ENCODE measurements around the gene CHI3L1. TPM values are rescaled to one million over a fixed set of nuclear protein-coding genes. Genes with fewer than 3 reads are reported as not detected.

The CHI3L1 gene
- total RNA-seq, 2 experiments from 2014 or later, result not detected

DNA sequence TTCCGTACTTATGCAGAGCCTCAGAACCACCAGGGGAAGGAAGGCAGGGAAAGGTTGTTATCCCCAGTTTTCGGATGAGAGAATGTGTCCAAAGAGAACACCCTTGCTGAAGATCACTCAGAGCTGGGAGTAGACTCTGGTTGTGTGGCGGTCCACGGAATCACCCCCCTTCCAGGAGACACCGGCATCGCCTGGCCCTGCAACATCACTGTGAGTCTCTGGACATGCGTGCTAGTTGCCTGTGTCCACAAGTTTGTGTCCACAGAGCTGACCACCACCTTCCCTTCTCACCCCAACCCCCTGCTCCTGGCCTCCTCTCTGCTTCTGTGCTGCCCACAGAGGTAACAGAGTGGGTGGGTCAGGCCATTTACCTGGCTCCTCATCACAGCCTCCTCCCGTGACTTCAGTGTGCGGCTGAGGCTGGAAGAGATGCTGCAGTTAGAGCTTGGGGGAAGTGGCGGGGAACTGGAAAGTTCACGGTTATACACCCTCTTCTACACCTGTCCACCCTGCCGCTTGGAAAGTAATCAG lies 18.2 kb downstream of the CHI3L1 start:
- Histone ChIP-seq H3K79me2 (ENCODE audit: insufficient read depth, low read depth, low read length) (no peaks in the 10 kb centered on the region), H3K4me1 (ENCODE audit: insufficient read depth, low read length, poor library complexity, severe bottlenecking) (no peaks in the 10 kb centered on the region), H3K36me3 (ENCODE audit: insufficient read depth, low read length) (no peaks in the 10 kb centered on the region), H3K4me2 (ENCODE audit: low read length) (no peak overlapping the region), H3K27ac (ENCODE audit: low read depth, low read length, poor library complexity, severe bottlenecking) (no peak overlapping the region), H4K20me1 (ENCODE audit: insufficient read depth, low read length) (no peaks in the 10 kb centered on the region; the same call in 1 of the 2 replicates), H2AFZ (ENCODE audit: low read length) (no peak overlapping the region), H3K9me2 (ENCODE audit: insufficient read depth, low read length) (no peaks in the 10 kb centered on the region), H3K4me3 (ENCODE audit: low read depth, low read length, poor library complexity, severe bottlenecking) (no peak overlapping the region), H3K9me3 (ENCODE audit: low read length) (no peaks in the 10 kb centered on the region)
- ChIA-PET POLR2A (no interaction called here), CTCF (ENCODE audit: unreplicated experiment) (no interaction called here)
- intact Hi-C loops (cut with micrococcal nuclease; ENCODE audit: unreplicated experiment), result no loop called here
- BruUV-seq (replicated peaks), result no TSS peak
- TF ChIP-seq, protein P1, sequence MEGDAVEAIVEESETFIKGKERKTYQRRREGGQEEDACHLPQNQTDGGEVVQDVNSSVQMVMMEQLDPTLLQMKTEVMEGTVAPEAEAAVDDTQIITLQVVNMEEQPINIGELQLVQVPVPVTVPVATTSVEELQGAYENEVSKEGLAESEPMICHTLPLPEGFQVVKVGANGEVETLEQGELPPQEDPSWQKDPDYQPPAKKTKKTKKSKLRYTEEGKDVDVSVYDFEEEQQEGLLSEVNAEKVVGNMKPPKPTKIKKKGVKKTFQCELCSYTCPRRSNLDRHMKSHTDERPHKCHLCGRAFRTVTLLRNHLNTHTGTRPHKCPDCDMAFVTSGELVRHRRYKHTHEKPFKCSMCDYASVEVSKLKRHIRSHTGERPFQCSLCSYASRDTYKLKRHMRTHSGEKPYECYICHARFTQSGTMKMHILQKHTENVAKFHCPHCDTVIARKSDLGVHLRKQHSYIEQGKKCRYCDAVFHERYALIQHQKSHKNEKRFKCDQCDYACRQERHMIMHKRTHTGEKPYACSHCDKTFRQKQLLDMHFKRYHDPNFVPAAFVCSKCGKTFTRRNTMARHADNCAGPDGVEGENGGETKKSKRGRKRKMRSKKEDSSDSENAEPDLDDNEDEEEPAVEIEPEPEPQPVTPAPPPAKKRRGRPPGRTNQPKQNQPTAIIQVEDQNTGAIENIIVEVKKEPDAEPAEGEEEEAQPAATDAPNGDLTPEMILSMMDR (conservative IDR thresholded peaks at IDR 0.05; ENCODE audit: low read length), result no peak
- TF ChIP-seq EZH2phosphoT487 (IDR thresholded peaks at IDR 0.05; ENCODE audit: borderline replicate concordance, low read depth, low read length), result no peak
- no peak for DNase-seq (ENCODE audit: low spot score)

DNA sequence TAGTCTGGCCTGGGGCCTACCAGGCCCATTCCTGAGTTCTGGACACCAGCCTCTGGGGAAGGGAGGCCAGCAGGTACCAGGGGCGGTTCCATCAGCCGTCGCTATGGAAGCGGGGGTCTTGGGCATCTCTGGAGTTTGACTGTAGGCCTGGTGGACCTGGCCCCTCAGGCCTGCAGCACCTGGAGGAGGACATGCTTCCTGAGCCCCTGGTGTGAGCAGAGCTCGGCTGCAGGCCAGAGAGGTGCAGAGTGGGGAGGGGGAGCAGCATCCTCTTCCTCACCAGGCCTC lies 18.6 kb downstream of the CHI3L1 start:
- Histone ChIP-seq H4K20me1 (ENCODE audit: insufficient read depth, low read length) (no peaks in the 10 kb centered on the region; the same call in 1 of the 2 replicates), H3K36me3 (ENCODE audit: insufficient read depth, low read length) (no peaks in the 10 kb centered on the region), H3K79me2 (ENCODE audit: insufficient read depth, low read depth, low read length) (no peaks in the 10 kb centered on the region), H3K9me2 (ENCODE audit: insufficient read depth, low read length) (no peaks in the 10 kb centered on the region), H3K4me2 (ENCODE audit: low read length) (no peak overlapping the region), H3K27ac (ENCODE audit: low read depth, low read length, poor library complexity, severe bottlenecking) (no peak overlapping the region), H3K4me3 (ENCODE audit: low read depth, low read length, poor library complexity, severe bottlenecking) (no peak overlapping the region), H3K4me1 (ENCODE audit: insufficient read depth, low read length, poor library complexity, severe bottlenecking) (no peaks in the 10 kb centered on the region), H2AFZ (ENCODE audit: low read length) (no peak overlapping the region), H3K9me3 (ENCODE audit: low read length) (no peaks in the 10 kb centered on the region)
- TF ChIP-seq, protein P1 (conservative IDR thresholded peaks at IDR 0.05; ENCODE audit: low read length), result no peak
- no peak for TF ChIP-seq EZH2phosphoT487 (IDR thresholded peaks at IDR 0.05; ENCODE audit: borderline replicate concordance, low read depth, low read length)
- intact Hi-C loops (cut with micrococcal nuclease; ENCODE audit: unreplicated experiment), result loop anchor here (2.0 kb wide), 1 partner anchor 49 kb away; no protein-coding TSS in a partner anchor
- BruUV-seq (replicated peaks), result no TSS peak
- ChIA-PET POLR2A (no interaction called here), CTCF (ENCODE audit: unreplicated experiment) (no interaction called here)
- no peak for DNase-seq (ENCODE audit: low spot score)

DNA sequence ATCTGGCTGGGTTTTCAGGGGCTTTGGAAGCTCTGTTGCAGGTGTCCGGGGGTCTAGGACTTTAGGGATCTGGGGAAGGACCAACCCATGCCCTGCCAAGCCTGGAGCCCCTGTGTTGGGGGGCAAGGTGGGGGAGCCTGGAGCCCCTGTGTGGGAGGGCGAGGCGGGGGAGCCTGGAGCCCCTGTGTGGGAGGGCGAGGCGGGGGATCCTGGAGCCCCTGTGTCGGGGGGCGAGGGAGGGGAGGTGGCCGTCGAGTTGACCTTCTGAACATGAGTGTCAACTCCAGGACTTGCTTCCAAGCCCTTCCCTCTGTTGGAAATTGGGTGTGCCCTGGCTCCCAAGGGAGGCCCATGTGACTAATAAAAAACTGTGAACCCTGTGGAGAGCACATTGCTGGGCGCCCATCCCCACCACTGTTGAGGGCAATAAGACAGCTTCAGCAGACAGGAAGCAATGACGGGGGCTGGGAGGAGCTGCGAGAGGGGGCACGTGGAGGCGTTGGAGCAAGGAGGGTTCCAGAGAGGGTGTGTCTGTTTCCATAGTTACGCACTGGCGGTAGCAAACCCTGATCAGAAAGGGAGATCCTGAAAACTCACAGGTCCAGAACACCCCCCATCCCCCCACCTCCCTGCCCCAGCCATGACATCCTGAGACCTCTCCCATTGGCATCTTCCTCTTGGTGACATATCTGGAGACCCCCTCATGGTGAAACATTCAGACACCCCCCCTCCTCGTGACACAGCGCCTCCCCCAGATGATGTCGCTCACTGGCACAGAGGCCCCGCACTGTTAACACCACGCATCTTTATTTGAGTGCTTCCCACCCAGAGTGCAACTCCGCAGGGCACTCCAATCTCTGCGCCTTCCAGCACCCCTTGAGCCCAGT lies 19.2 kb downstream of the CHI3L1 start:
- Histone ChIP-seq H3K9me2 (ENCODE audit: insufficient read depth, low read length) (no peaks in the 10 kb centered on the region), H2AFZ (ENCODE audit: low read length) (no peak overlapping the region), H3K36me3 (ENCODE audit: insufficient read depth, low read length) (no peaks in the 10 kb centered on the region), H3K4me3 (ENCODE audit: low read depth, low read length, poor library complexity, severe bottlenecking) (no peak overlapping the region), H3K79me2 (ENCODE audit: insufficient read depth, low read depth, low read length) (no peaks in the 10 kb centered on the region), H3K27ac (ENCODE audit: low read depth, low read length, poor library complexity, severe bottlenecking) (no peak overlapping the region), H3K4me1 (ENCODE audit: insufficient read depth, low read length, poor library complexity, severe bottlenecking) (no peaks in the 10 kb centered on the region), H3K4me2 (ENCODE audit: low read length) (no peak overlapping the region), H3K9me3 (ENCODE audit: low read length) (no peaks in the 10 kb centered on the region), H4K20me1 (ENCODE audit: insufficient read depth, low read length) (no peaks in the 10 kb centered on the region; the same call in 1 of the 2 replicates)
- TF ChIP-seq, protein P1 (conservative IDR thresholded peaks at IDR 0.05; ENCODE audit: low read length), result no peak
- TF ChIP-seq EZH2phosphoT487 (IDR thresholded peaks at IDR 0.05; ENCODE audit: borderline replicate concordance, low read depth, low read length), result no peak
- BruUV-seq (replicated peaks), result no TSS peak
- ChIA-PET POLR2A (no interaction called here), CTCF (ENCODE audit: unreplicated experiment) (interaction anchor here (0.5 to 1.2 kb wide), 5 partner anchors 20 to 126 kb away, joined by 3 read pairs; no protein-coding TSS in a partner anchor)
- intact Hi-C loops (cut with micrococcal nuclease; ENCODE audit: unreplicated experiment), result loop anchor here (2.0 kb wide), 1 partner anchor 50 kb away; no protein-coding TSS in a partner anchor
- DNase-seq (ENCODE audit: low spot score), result no peak
